ACC112 (cell line): Measurements from ENCODE around the gene RGS5.

ENCODE experiments used
- H2AFZ ChIP-seq: fragments of 200-600 bp; sonication (generic); one replicate; pipeline ENCODE4 v1.6.0; 2017; ENCODE audit warnings: antibody characterized with exemption, low read length; ENCODE audit not compliant: unreplicated experiment
- H3K27ac ChIP-seq: fragments of 200-600 bp; sonication (generic); 2 replicates; pipeline ENCODE4 v1.5.1; 2014; ENCODE audit warnings: low read depth, mild to moderate bottlenecking, antibody characterized with exemption, low read length, moderate library complexity
- H3K27me3 ChIP-seq: fragments of 200-600 bp; sonication (generic); 2 replicates; pipeline ENCODE4 v1.6.1; 2014; ENCODE audit warnings: mild to moderate bottlenecking, antibody characterized with exemption, low read length, moderate library complexity, mixed read lengths; ENCODE audit not compliant: insufficient read depth
- H3K36me3 ChIP-seq: fragments of 200-600 bp; sonication (generic); 2 replicates; pipeline ENCODE4 v1.6.1; 2016; ENCODE audit warnings: mild to moderate bottlenecking, antibody characterized with exemption, low read length, moderate library complexity, mixed read lengths; ENCODE audit not compliant: insufficient read depth
- H3K4me1 ChIP-seq: fragments of 200-600 bp; sonication (generic); one replicate; pipeline ENCODE4 v1.6.1; 2016; ENCODE audit warnings: low read length, mixed read lengths; ENCODE audit not compliant: insufficient read depth, unreplicated experiment, control insufficient read depth
- H3K4me3 ChIP-seq: fragments of 200-600 bp; sonication (generic); 2 replicates; pipeline ENCODE4 v1.5.1; 2014; ENCODE audit warnings: mild to moderate bottlenecking, low read depth, low read length
- H3K79me2 ChIP-seq: fragments of 200-600 bp; sonication (generic); one replicate; pipeline ENCODE4 v1.6.0; 2016; ENCODE audit warnings: low read length; ENCODE audit not compliant: control insufficient read depth, unreplicated experiment, insufficient read depth

RGS5 gene

DNA sequence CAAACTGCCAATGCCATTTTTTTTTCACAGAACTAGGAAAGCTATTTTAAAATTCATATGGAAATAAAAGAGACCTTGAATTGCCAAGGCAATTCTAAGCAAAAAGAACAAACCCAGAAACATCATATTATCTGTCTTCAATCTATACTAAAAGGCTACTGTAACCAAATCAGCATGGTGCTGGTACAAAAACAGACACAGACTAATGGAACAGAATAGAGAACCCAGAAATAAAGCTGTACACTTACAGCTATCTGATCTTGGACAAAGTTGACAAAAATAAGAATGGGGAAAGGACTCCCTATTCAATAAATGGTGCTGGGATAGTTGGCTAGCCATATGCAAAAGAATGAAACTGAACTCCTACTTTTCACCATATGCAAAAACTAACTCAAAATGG is 83.0 kb downstream of the RGS5 start:
- Histone ChIP-seq H3K27ac (no peak overlapping the region), H3K79me2 (no peaks in the 10 kb centered on the region), H3K4me1 (peaks cover 6% of the 10 kb centered on the region), H3K4me3 (no peak overlapping the region), H3K27me3 (no peaks in the 10 kb centered on the region), H2AFZ (no peak overlapping the region), H3K36me3 (no peaks in the 10 kb centered on the region)

DNA sequence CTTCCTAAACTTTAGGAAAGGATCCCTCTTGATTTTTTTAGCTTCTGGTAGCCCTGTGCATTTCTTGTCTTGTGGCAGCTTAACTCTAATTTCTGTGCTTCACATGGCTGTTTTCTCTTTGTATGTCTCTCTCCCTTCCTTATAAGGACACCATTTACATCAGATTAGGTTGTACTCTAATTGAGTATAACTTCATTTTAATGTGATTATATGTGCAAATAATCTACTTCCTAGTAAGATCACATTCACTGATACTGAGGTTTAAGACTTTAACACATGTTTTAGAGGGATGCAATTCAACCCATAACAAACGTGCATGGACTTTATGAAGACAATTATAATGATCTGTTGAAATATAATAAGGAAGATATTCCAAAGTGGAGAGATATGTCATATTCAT is 86.8 kb downstream of the RGS5 start:
- Histone ChIP-seq H3K36me3 (no peaks in the 10 kb centered on the region), H3K79me2 (no peaks in the 10 kb centered on the region), H3K4me3 (no peak overlapping the region), H3K27ac (no peak overlapping the region), H3K4me1 (peaks cover 6% of the 10 kb centered on the region), H3K27me3 (no peaks in the 10 kb centered on the region), H2AFZ (peak overlapping the region; percentile 15)

DNA sequence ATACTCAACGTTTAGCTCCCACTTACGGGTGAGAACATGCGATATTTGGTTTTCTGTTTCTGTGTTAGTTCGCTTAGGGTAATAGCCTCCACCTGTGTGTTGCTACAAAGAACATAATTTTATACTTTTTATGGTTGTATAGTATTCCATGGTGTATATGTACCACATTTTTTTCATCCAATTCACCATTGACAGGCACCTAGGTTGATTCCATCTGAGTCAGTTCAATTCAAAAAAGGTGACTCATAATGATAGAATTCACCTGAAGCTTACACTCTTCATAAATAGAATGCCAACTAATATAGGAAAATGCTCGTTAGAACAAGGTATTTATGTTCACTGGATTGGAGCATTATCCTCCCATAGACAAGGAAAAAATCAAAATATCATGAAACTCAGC is 95.1 kb downstream of the RGS5 start:
- H3K36me3 ChIP-seq = no peaks in the 10 kb centered on the region

DNA sequence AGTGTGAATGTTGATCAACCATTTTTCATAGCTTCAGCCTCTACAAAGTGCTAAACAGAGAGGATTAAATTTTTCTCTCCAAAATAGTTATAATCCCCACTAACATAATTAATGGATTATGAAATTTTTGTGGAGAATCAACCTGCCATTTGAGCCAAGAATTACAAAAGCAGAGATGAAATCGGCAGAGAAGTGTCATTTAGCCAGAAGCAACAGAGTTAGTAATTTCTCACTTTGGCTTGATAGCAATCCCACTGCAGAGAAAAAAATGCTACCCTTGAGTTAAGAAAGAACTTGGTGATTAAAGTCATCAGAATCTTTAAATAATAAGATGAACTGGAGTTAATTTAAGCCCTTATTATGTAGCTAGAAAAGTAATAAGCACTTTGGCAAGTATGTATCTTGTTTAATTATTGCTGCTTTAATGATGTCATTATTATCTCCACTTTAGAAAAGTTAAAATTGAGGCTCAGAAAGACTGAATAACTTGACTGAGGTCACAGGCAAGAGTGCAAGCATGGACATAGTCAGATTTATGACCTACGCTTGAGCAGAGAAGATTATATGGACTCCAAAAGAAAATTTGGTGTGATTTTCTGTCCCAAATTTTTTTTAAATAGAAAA is 96.2 kb downstream of the RGS5 start:
- Histone ChIP-seq H3K27ac (no peak overlapping the region), H3K27me3 (no peaks in the 10 kb centered on the region), H3K79me2 (no peaks in the 10 kb centered on the region), H2AFZ (peak overlapping the region; percentile 11), H3K4me3 (no peak overlapping the region), H3K4me1 (peaks cover 4% of the 10 kb centered on the region), H3K36me3 (no peaks in the 10 kb centered on the region)

More for the DNA sequence above, 95.1 kb downstream of the RGS5 start:
- no peak overlapping the region for H3K4me3 ChIP-seq
- H3K27ac ChIP-seq = no peak overlapping the region
- H3K27me3 ChIP-seq = no peaks in the 10 kb centered on the region
- H2AFZ ChIP-seq = no peak overlapping the region
- H3K79me2 ChIP-seq = no peaks in the 10 kb centered on the region
- H3K4me1 ChIP-seq = peaks cover 4% of the 10 kb centered on the region

DNA sequence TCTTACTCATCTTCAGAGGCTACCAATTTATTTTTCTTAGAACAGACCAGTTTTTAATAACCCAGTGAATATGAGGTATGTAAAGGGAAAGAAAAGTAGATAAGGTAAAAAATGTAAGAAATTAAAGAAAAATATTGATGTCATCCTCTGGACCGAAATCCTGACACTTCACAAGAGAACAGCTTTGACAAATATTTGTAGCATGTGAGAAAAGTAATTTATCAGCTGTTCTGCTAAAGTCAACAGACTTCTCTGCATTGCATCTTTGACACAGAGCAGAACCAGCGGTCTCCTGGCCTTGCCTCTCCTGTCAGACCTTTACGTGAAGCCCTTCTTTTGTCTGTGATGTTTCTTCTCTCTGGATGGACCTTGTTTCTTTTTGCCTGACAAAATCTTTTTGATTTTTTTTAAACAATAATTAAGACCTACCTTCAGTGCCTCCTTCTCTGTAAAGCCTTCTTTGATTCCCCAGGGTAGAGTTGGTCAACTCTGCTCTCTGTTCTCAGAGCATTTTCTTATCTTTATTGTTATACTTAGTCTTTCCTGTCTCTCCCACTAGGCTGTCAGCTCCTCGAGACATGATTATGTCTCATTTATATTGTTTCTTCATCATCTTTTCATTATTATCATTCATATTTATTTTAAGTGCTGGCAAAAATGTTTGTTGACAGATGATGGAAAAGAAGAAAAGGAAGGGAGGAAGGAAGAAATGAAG is 98.2 kb downstream of the RGS5 start:
- Histone ChIP-seq H3K79me2 (no peaks in the 10 kb centered on the region), H2AFZ (peak overlapping the region; percentile 28), H3K36me3 (no peaks in the 10 kb centered on the region), H3K4me1 (peaks cover 4% of the 10 kb centered on the region), H3K27ac (no peak overlapping the region), H3K4me3 (no peak overlapping the region), H3K27me3 (no peaks in the 10 kb centered on the region)

DNA sequence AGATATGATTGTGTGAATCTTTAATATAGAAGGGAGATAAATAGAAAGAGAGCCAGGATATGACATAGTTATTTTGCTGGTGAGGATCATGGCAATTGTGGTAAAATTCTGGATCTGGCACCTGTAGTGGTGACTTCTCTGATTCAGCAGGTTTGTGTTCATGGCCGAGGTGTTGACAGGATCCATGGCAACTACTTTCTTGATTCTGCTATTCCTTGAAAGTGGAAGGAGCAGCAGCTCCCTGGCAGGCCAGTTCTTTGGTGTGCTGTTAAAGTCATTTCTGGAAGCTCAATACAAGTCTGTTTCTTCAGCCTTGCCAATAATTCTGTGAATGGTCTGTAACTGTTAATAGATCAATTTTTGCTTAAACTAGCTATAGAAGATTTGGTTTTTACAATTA is 100.1 kb downstream of the RGS5 start:
- H3K27ac ChIP-seq = no peak overlapping the region
- H3K36me3 ChIP-seq = no peaks in the 10 kb centered on the region
- H3K27me3 ChIP-seq = no peaks in the 10 kb centered on the region

DNA sequence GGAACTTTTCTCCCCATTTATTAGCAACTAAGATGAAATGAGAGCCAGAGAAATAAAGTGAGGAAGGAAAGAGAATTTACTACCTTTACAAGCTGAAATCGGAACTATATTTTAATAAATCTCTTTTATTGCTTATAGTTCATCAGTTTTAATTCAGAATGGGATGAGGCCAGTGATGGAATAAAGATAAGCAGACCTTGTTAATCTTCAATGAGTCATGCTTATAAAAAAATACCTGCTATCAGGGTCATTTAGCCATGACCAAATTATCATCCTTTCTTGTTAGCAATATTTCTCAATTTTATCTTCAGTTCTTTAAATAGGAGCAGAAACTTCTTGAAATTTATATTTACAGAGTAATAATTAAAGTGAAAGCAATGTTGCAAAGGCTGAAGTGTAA is 107.5 kb downstream of the RGS5 start:
- Histone ChIP-seq H3K4me1 (peaks cover 14% of the 10 kb centered on the region), H3K27ac (no peak overlapping the region), H2AFZ (no peak overlapping the region), H3K79me2 (no peaks in the 10 kb centered on the region), H3K36me3 (no peaks in the 10 kb centered on the region), H3K27me3 (no peaks in the 10 kb centered on the region), H3K4me3 (no peak overlapping the region)

More for the DNA sequence above, 100.1 kb downstream of the RGS5 start:
- H2AFZ ChIP-seq = no peak overlapping the region
- no peak overlapping the region for H3K4me3 ChIP-seq
- H3K79me2 ChIP-seq = no peaks in the 10 kb centered on the region
- peaks cover 4% of the 10 kb centered on the region for H3K4me1 ChIP-seq

DNA sequence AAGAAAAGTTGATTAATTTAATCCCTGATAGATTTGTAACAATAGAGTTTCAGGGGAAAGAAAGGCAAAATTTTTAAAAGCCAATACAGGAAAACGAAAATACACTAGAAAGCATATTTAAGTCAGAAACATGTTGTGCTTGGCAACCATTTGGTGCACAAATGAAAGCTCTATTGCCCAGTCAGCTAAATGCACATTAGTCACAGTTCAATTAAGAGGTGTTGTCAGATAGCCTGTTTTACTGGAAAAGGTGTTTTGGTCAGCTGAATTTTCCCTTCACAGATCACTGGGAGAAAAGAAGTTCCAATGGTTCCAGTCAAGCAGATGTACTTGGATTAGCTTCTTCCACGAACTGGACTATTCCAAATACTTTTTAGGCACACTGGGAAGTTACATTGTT is 108.1 kb downstream of the RGS5 start:
- Histone ChIP-seq H2AFZ (no peak overlapping the region), H3K4me3 (no peak overlapping the region), H3K27me3 (no peaks in the 10 kb centered on the region), H3K36me3 (no peaks in the 10 kb centered on the region), H3K79me2 (no peaks in the 10 kb centered on the region), H3K27ac (no peak overlapping the region), H3K4me1 (peaks cover 16% of the 10 kb centered on the region)

- H3K79me2 ChIP-seq = no peaks in the 10 kb centered on the region
- no peak overlapping the region for H3K4me3 ChIP-seq
- no peaks in the 10 kb centered on the region for H3K27me3 ChIP-seq
- peaks cover 16% of the 10 kb centered on the region for H3K4me1 ChIP-seq
- no peak overlapping the region for H3K27ac ChIP-seq
- no peaks in the 10 kb centered on the region for H3K36me3 ChIP-seq
- no peak overlapping the region for H2AFZ ChIP-seq
Measured at GRCh38 chr1:163094182-163094581, 108.5 kb downstream of the RGS5 start.

GRCh38 chr1:163093579-163093978 is 109.1 kb downstream of the RGS5 start:
- Histone ChIP-seq H3K79me2 (no peaks in the 10 kb centered on the region), H3K36me3 (no peaks in the 10 kb centered on the region), H3K27me3 (no peaks in the 10 kb centered on the region), H3K27ac (no peak overlapping the region), H3K4me3 (no peak overlapping the region), H3K4me1 (peaks cover 16% of the 10 kb centered on the region), H2AFZ (no peak overlapping the region)

DNA sequence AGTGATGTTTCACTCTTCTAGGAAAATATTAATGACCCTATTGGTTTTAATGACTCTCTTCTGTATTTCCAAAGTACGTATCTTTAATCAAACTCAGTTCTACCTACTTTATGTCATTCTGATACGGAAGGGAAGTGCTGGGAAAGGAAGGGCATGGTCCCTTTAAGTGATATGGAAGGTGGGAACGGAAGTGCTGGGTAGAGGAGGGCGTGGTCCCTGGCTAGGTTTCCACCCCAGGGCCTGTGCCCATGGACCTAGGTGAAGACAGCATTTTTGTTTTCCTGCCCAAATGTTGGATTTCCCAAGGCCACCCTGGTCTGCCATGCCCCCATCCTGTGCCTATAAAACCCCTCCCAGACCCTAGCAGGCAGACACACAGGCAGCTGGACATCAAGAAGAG is 109.5 kb downstream of the RGS5 start:
- Histone ChIP-seq H3K27ac (no peak overlapping the region), H3K79me2 (no peaks in the 10 kb centered on the region), H3K4me1 (peaks cover 16% of the 10 kb centered on the region), H3K4me3 (no peak overlapping the region), H3K36me3 (no peaks in the 10 kb centered on the region), H3K27me3 (no peaks in the 10 kb centered on the region), H2AFZ (no peak overlapping the region)
